T follicular helper cell (primary cell): ENCODE data around the gene ICA1.

Experiments
- DNase-seq: peaks from one replicate; pipeline ENCODE4 v3.0.0-alpha.2; 2020; ENCODE audit warnings: low read depth

Gene ICA1

DNA sequence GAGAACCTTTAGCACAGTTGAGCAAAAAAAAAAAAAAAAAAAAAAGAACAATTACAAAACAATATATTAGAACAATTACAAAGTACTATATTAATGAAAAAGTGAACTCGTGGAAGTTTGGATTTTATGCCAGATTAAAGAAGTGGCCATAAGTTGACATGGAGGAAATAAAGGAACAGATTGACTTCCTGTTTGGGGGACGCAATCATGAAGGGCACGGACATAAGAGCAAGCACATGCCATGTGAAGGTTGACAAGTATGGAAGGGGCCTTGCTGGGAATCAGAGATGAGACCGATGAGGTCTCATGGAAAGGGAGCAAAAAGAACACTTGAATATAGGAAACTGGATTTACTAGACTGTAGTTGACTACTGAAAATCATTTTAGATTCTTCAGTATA, 61.7 kb downstream of the ICA1 start:
- no peak for DNase-seq

DNA sequence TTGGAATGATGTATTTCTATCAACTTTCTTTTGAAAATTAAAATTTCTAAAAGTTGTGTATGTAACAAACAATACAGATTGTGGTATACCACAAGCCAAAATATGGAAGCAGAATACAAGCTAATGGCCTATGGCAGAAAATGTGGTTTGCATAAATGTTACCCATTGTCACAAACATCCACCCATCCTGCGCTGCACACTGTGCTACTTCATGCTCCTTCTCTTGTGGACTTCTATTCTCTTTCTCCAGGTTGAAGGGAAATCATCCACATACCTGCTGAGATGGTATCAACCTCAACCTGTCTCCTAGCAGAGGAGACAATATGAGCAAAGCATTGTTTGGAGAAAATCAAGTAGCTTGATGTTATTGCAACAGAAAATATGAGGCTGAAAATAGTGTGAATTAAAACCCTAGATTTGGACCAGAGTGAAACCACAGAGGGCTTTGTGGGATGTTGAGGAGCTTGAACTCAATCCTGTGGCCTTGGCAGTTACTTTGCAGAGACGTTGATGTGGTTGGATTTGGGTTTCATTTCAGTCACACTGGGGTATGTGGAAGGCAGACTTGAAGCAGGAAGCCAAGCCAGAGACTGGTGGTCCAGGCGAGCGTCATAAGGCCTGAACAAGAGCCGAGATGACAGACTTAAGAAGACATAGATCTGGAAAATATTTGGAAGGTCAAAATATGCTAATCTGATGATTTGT, 63.8 kb downstream of the ICA1 start:
- no peak for DNase-seq

DNA sequence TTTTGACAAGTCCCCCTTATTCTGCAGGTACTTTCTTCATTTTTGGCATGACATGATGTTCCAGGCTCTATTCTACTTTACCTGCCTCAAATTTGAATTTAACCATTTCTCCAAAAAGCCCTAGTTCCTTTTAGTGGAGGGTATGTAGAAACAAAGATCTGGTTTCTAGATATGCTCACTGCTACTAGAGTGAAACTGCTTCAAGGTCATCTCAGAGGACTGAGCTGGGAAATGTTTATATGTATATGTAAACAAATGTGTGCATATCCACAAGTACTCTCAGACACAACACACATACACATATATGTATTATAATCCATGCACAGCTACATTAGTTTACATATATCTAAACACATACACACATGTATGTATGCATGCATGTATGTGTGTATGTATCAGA, 69.1 kb downstream of the ICA1 start:
- DNase-seq = no peak

DNA sequence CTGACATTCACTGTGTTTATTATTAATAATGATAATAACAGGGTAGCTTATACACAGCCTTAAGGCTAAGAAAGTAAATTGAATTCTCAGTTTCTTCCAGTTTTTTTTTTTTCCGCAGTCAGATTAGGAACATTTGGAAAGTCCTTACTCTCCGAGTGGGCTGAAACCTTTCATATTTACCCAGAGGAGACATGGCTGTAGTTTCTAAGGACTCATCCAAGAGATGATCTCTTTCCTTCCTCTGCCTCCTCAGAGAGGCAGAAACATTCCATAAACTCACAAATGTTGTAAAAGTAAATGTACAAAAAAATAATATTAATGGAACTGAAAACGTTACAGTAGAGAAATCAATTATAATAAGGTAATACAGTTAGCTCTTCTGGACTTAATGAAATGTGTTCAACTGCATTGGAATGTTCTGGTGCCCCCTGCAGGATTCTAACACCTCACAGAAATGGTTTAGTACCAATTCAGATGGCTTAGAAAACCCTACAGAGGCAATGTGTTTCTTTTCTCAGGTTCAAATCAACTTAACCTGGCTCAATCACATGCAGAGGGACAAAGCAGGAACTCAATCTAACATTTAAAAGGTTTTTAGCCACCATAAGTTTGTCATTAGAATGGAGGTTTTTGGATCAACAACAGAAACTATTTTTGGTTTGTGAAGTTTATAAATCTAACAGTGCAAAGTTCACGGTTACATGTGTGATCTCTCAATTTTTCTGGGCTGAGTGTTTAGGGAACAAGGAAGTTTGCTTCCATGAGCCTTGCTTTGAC, 71.7 kb downstream of the ICA1 start:
- peak; percentile 55 for DNase-seq

DNA sequence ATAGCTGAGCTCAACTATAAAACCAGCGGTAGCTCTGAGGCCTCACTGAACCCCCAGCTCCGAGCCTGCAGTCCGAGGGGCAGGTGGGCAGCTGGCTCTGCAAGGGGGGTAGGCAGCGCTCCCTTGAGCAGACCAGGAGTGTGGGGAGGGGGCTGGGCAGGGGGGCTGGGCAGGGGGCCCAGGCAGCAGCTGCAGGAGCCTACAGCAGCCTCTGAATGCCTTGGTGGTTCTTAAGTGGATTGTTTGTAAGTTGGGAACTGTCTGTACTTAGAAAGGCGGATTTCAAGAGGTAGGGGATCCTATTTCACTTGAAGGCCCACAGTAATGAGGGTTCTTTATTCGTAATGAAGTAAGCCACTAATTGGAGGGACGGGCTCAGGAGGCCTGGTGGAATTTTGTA, 72.3 kb downstream of the ICA1 start:
- DNase-seq = no peak

DNA sequence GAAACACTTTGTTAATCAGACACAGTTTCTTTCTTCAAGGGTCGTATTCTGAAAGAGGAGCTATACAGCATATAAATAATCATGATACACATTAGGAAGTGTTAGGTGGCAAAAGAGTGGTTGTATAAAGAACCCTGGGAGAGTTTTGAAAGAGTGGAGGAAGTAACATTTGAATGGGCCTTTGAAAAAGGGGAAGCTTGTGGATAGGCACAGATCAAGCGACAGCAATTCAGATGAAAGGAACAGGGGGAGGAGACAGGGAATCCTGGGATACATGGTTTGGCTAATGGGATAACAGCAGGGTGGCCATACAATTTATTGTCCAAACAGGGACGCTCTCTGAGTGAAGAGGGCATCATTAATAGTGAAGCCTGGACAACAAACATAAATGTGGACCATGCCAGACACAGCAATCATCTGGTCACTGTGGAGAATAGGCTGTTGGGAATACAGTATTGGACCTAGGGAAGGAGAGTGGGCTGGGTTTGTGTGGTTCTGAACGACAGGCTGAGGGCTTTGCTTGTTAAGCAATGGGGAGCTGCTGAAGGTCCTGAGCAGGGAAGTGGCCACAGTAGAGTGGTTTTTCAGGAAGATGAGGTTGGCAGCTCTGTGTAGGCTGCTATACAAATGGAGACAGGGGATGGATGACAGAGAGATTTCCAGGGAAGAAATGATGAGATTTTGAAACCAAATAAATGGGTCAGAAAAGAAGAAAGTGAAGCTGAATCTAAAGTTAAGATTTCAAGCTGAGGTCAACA, 75.9 kb downstream of the ICA1 start:
- DNase-seq = no peak

DNA sequence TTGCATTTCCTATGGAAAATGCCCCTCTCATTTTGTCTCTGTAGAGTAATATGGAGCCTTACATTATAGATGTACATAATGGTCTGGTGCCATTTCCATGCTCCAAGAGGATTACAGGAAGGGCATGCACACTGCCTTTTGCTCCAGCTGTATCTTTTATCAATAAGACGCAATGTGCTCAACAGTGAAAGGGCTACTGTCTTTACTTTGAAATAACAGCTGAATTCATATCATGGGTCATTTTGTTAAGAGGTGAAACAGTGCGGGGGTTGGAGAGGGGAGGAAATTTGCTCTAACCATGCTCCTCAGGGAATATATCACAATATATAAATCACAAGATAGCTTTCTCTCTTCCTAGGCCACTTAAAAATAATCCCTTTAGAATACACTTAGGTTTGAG, 77.7 kb downstream of the ICA1 start:
- DNase-seq = no peak

GRCh38 chr7:8179486-8179885, 82.5 kb downstream of the ICA1 start:
- DNase-seq = no peak

- DNase-seq = no peak
Observed at GRCh38 chr7:8178353-8178752, 83.6 kb downstream of the ICA1 start.

- DNase-seq = no peak
Observed at GRCh38 chr7:8177109-8177933, 84.6 kb downstream of the ICA1 start.

GRCh38 chr7:8176370-8177081, 85.4 kb downstream of the ICA1 start:
- DNase-seq = peak; percentile 59

DNA sequence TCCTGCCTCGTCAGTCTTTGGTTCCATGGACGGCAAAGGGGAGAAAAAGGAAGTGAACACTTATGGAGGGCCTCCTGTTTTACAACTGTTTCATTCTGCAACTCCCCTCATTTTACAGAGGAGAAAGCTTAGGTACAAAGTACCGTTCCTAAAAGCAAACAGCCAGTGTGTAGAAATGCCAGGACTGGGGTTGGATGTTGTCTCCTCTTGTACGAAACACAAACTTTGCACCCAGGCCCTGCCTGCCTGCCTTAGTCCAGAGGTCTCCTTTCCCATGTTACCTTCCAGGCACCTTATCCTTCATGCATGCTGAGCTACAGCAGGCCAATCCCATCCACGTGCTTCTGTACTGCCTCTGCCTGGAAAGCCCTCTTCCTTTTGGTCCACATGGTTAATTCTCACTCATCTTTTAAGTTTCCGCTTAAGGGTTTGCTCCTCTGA, 86.0 kb downstream of the ICA1 start:
- DNase-seq = no peak

GRCh38 chr7:8172372-8173354, 89.3 kb downstream of the ICA1 start:
- DNase-seq = no peak

GRCh38 chr7:8169171-8169570, 92.8 kb downstream of the ICA1 start:
- DNase-seq = no peak

GRCh38 chr7:8168336-8168735, 93.6 kb downstream of the ICA1 start:
- no peak for DNase-seq

DNA sequence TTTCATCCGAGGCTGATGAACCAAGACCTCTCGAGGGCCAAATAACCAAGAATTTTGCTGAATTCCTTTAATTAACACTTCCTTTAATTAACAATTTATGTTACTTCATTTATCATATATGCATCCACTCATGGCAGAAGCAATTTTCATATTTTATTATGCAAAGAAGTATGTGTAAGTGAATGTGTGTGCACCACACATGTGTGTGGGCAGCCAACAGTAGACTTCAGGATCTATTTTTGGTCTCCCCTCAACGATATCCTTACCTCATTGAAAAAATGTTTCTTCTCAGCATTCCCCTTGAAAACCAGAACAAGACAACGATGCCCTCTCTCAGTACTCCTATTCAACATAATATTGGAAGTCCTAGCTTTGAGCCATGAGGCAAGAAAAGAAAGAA, 96.8 kb downstream of the ICA1 start:
- no peak for DNase-seq

DNA sequence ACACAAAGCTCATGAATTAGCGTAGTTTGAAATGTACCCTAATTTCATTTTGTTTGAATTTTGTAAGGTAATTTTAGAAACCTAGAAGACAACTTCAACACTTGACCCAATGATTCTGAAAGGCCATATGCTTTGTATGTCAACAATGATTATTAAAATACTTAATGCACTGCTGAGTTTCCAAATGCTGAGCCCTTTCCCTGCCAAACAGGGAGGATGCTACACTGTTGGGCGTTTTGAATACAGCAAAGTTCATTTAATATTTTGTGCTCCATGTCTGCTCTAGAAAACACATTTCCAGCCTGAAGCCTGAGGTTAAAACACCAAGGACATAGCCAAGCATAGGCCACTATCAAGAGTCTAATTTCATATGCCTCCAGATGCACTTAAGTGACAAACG, 99.8 kb downstream of the ICA1 start:
- no peak for DNase-seq

DNA sequence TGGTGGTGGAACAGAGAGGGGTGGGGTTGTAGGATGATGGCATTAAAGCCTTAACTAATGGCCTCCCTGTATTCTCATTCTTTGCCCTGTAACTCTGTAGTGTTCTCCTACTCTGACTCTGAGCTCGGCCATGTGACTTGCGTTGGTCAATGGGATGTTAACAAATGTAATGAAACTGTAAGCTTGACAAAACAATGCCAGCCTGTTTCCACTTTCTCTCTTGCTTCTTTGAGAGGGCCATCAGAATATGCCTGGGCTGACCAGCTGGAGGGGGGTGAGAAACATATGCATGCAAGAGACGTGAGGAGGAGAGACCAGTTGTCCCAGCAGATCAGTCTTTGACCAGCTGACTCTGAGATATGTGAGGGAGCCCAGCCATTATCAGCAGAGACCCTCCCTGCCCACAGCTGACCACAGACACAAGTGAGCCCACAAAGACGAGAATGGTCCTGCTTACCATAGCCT, 100.6 kb downstream of the ICA1 start:
- DNase-seq = no peak

- DNase-seq = no peak
Observed at GRCh38 chr7:8160779-8161345, 101.1 kb downstream of the ICA1 start.

GRCh38 chr7:8160250-8160649, 101.7 kb downstream of the ICA1 start:
- DNase-seq = no peak
